Omental fat pad (tissue), 4 donors: ENCODE results near the gene TAAR9. TPM values are rescaled to one million over a fixed set of nuclear protein-coding genes. Genes with fewer than 3 reads are reported as not detected.

Experiments
- ATAC-seq: fragments of 150-250 bp; one replicate; pipeline ENCODE4 v1.9.1; 2016; ENCODE audit warnings: mild to moderate bottlenecking, moderate library complexity; ENCODE audit not compliant: low FRiP score
- DNase-seq: peaks from one replicate; pipeline ENCODE4 v3.0.0-alpha.2; 2019; ENCODE audit warnings: low spot score
- total RNA-seq, 4 donors: library from RNA; depleted of rRNA; stranded (reverse); fragments of >200 nt; gene quantifications; one replicate each; pipeline ENCODE4 v1.1.0, GENCODE V29; 2016
- TF ChIP-seq, protein P1 (sequence below), 3 donors: fragments of 450-650 bp; IDR thresholded peaks; one replicate each; pipeline ENCODE4 v1.5.1; 2016 to 2017; ENCODE audit warnings: antibody characterized with exemption in 3 of 3, mild to moderate bottlenecking in 3 of 3, moderate library complexity in 2 of 3

TAAR9 gene
- total RNA-seq, 4 donors from 2014 or later: not detected

DNA sequence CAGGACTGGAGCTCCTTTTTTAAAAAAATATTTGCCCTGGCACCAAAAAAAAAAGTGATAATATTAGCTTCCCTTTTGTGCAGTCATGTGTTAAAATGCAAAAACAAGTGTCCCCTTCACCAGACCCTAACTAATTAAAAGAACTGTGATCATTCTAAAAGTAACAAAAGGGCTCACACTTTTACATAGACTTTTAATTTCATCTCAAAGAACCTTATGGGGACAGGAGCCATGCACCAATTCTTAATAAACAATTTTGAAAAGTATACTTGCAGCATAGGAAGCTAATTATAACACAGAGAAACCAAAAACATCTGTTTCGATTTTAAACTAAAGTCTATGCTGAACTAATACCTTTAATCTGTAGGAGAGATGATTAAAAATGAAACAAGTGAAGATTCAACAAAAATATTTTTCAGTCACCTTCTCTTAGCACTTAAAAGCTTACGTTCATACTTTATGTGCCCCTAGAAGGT lies 42.4 kb upstream of the TAAR9 start:
- DNase-seq: no peak
- no peak for ATAC-seq
- TF ChIP-seq, protein P1, sequence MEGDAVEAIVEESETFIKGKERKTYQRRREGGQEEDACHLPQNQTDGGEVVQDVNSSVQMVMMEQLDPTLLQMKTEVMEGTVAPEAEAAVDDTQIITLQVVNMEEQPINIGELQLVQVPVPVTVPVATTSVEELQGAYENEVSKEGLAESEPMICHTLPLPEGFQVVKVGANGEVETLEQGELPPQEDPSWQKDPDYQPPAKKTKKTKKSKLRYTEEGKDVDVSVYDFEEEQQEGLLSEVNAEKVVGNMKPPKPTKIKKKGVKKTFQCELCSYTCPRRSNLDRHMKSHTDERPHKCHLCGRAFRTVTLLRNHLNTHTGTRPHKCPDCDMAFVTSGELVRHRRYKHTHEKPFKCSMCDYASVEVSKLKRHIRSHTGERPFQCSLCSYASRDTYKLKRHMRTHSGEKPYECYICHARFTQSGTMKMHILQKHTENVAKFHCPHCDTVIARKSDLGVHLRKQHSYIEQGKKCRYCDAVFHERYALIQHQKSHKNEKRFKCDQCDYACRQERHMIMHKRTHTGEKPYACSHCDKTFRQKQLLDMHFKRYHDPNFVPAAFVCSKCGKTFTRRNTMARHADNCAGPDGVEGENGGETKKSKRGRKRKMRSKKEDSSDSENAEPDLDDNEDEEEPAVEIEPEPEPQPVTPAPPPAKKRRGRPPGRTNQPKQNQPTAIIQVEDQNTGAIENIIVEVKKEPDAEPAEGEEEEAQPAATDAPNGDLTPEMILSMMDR (IDR thresholded peaks at IDR 0.05): no peak

DNA sequence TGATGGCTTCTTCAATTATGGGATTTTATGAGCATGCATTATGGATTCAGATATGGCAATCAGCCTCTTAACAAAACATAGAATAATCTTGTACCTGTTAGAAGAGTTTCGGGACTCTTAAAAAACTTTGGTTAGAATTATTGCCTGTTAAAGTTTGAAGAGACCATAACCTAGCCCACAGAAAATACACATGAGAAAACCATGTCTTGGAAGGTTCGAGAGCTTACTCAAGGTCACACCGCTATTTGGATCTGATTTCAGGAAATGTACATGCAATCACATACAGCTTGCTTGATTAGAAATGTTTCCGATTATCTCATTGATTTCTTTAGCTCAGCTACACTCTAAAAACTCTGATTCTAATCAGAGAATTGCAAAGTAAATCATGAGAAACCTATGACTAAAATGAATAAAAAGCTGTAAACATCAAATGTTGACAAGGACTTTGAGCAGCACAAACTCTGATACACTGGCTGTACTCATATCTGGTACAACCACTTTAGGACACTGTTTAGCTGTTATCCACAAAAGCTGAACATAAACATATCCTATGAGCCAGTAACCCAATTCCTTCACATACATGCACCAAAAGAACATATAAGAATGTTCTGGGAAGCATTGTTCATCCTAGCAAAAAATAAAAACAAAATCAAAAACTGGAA lies 41.4 kb upstream of the TAAR9 start:
- no peak for ATAC-seq
- TF ChIP-seq, protein P1 (IDR thresholded peaks at IDR 0.05): no peak
- DNase-seq: no peak

DNA sequence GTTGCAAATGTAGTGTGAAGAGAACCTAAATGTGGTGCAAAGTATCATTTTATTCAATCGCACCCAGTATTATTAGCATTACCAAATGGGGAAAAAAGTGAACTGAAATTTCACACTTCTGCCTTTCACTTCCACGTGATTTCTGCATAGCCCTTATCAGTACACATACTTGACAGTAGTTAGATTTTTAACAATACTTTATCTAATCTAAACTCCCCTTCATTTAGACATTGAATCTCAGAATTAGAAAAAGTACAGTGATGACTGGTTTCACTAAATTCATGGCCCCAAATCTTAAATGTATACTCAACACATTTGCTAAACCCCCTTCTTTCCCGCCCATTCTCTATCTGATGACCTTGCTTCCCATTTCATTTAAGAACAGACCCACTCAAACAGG lies 39.4 kb upstream of the TAAR9 start:
- TF ChIP-seq, protein P1 (IDR thresholded peaks at IDR 0.05): no peak
- no peak for ATAC-seq
- no peak for DNase-seq

DNA sequence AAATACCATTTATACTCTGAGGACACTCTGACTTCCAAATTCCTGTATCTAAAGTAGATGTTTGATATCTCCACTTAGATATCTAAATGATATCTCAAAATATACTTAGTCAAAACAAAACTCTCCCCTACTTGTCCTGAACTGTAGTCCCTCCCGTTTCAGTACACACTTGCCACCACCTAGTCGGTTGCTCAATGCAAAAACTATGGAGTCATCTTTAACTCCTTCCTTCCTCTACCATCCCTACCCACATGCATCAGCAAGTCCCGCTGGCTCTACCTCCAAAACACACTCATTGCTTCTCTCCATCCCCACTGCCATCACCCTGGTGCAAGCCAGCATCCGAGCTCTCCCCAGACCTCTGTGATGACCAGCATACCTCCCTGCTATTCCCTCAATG lies 38.3 kb upstream of the TAAR9 start:
- DNase-seq: no peak
- ATAC-seq: no peak

DNA sequence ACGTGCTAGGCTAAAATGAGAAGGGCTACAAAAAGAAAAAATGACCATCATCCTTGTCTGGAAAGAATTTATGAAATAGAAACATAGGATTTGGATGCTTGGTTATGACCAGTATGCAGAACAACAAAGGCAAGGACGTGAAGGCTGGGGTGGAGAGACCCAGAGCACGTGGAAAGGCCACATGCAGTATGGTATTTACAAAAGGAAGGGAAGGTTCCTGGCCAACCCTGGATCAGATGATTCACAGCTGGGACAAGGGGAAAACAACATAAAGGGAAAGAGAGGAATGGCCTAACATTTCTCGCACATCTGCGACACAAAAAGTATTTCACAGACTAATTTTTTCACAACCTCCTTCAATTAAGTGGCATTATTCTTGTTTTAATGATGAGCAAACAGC lies 33.3 kb upstream of the TAAR9 start:
- no peak for DNase-seq
- ATAC-seq: no peak

More for the DNA sequence above, 38.3 kb upstream of the TAAR9 start:
- TF ChIP-seq, protein P1 (IDR thresholded peaks at IDR 0.05): no peak

DNA sequence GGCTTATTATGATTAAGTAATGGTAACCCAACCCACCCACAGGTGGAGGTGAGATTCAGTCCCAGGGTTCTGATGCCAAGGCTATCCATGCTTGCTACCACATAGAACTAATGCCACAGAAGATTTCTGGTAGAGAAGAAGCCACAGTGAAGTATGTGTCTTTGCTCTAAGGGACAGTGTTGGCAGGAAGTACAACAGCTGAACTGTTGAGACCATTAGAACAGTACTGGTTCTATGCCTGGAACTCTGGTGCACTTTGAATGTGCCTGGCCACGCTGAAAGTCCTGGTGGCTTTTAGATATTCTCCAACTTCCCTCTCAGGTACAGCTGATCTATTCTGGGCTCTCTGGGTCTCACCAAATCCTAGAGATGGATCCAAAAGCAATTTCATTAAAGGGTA lies 32.9 kb upstream of the TAAR9 start:
- DNase-seq (no peak), ATAC-seq (no peak)
- TF ChIP-seq, protein P1 (IDR thresholded peaks at IDR 0.05): no peak

More for the DNA sequence above, 33.3 kb upstream of the TAAR9 start:
- TF ChIP-seq, protein P1 (IDR thresholded peaks at IDR 0.05): no peak

DNA sequence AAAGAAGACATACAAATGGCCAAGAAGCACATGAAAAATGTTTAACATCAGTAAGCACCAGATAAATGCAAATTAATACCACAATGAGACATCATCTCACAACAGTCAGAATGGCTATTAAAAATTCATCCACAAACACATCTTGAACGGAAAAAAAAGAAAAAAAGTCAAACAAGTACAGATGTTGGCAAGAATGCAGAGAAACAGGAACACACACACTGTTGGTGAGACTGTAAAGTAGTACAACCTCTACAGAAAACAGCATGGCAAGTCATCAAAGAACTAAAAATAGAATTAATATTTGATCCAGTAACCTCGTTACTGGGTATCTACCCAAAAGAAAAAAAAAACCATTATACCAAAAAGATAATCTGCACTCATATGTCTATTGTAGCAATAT lies 31.6 kb upstream of the TAAR9 start:
- no peak for ATAC-seq
- DNase-seq: no peak

More for the DNA sequence above, 31.6 kb upstream of the TAAR9 start:
- TF ChIP-seq, protein P1 (IDR thresholded peaks at IDR 0.05): no peak
